HEK293 (cell line): ENCODE data around the gene ERVK3-1.
"Not testable (repeated sequence)": the region's sequence is repeated elsewhere in the genome, so short reads cannot be mapped to it uniquely, and the experiment has no call there.

Experiments
- CTCF ChIA-PET: fragments of 350-600 bp; formaldehyde crosslinking; extraction: SDS; loops from one replicate; lab custom pipeline; 2021; ENCODE audit warnings: antibody characterized with exemption; lab: Yijun Ruan, JAX
- POLR2A ChIA-PET: fragments of 300-600 bp; formaldehyde crosslinking; extraction: SDS; loops from one replicate; lab custom pipeline; 2020; ENCODE audit warnings: antibody characterized with exemption, inconsistent platforms; lab: Yijun Ruan, JAX
- H3K27ac ChIP-seq: fragments of 200-500 bp; sonication (Bioruptor generic); 2 replicates; pipeline ENCODE4 v1.5.1; 2014; ENCODE audit warnings: low read depth, low read length, control low read depth, inconsistent platforms; ENCODE audit errors: extremely low read depth
- H3K36me3 ChIP-seq, 2 experiments: fragments of 200-500 bp in 1 of 2; sonication (Bioruptor generic) in 1 of 2; 1 replicate in 1 of 2; 2 replicates in 1 of 2; pipeline ENCODE4 v1.5.1; 2014 to 2017; ENCODE audit warnings: inconsistent platforms in 2 of 2, low read length in 2 of 2; ENCODE audit not compliant: control insufficient read depth in 2 of 2, insufficient read depth in 1 of 2
- H3K4me1 ChIP-seq: fragments of 200-500 bp; sonication (Bioruptor generic); 2 replicates; pipeline ENCODE4 v1.5.1; 2014; ENCODE audit warnings: mild to moderate bottlenecking, low read length, inconsistent platforms; ENCODE audit not compliant: control insufficient read depth, insufficient read depth
- H3K4me3 ChIP-seq: 2 replicates; pipeline ENCODE4 v1.5.1; 2011; ENCODE audit warnings: low read depth, mild to moderate bottlenecking, control low read depth, low read length, moderate library complexity
- H3K9me3 ChIP-seq: fragments of 200-500 bp; sonication (Bioruptor generic); 2 replicates; pipeline ENCODE4 v1.5.1; 2014; ENCODE audit warnings: low read depth, low read length, inconsistent platforms; ENCODE audit not compliant: control insufficient read depth, insufficient read depth
- BCL11B ChIP-seq: fragments of 450-650 bp; formaldehyde crosslinking; IDR thresholded peaks from 2 replicates; pipeline ENCODE4 v1.5.1; 2016; ENCODE audit warnings: low read depth, missing biosample characterization, missing genetic modification characterization
- GFI1B ChIP-seq: fragments of 450-650 bp; formaldehyde crosslinking; IDR thresholded peaks from 2 replicates; pipeline ENCODE4 v1.5.1; 2016; ENCODE audit warnings: missing biosample characterization, missing genetic modification characterization
- GLI2 ChIP-seq: fragments of 450-650 bp; formaldehyde crosslinking; IDR thresholded peaks from 2 replicates; pipeline ENCODE4; 2017; ENCODE audit warnings: missing biosample characterization, missing genetic modification characterization, low read depth, borderline replicate concordance
- HOXA7 ChIP-seq: sonication (generic); formaldehyde crosslinking; IDR thresholded peaks from 2 replicates; pipeline ENCODE4 v1.8.1; 2022; ENCODE audit warnings: missing genetic modification reagents, borderline replicate concordance
- KLF8 ChIP-seq: fragments of 450-650 bp; formaldehyde crosslinking; IDR thresholded peaks from 2 replicates; pipeline ENCODE4 v1.5.1; 2016; ENCODE audit warnings: missing biosample characterization, missing genetic modification characterization
- RBAK ChIP-seq: fragments of 450-650 bp; formaldehyde crosslinking; IDR thresholded peaks from 2 replicates; pipeline ENCODE4 v1.5.1; 2016; ENCODE audit warnings: missing biosample characterization, missing genetic modification characterization
- ZNF112 ChIP-seq: fragments of 450-650 bp; formaldehyde crosslinking; IDR thresholded peaks from 2 replicates; pipeline ENCODE4 v1.5.0; 2017; ENCODE audit warnings: missing biosample characterization, missing genetic modification characterization
- ZNF138 ChIP-seq: fragments of 450-650 bp; formaldehyde crosslinking; IDR thresholded peaks from 2 replicates; pipeline ENCODE4 v1.5.1; 2016; ENCODE audit warnings: missing biosample characterization, missing genetic modification characterization, borderline replicate concordance
- ZNF157 ChIP-seq: fragments of 450-650 bp; formaldehyde crosslinking; IDR thresholded peaks from 2 replicates; pipeline ENCODE4 v1.5.1; 2016; ENCODE audit warnings: missing biosample characterization, missing genetic modification characterization
- ZNF184 ChIP-seq: fragments of 450-650 bp; IDR thresholded peaks from 2 replicates; pipeline ENCODE4 v1.5.1; 2018; ENCODE audit warnings: missing biosample characterization, mild to moderate bottlenecking, missing genetic modification characterization
- ZNF23 ChIP-seq: fragments of 450-650 bp; formaldehyde crosslinking; IDR thresholded peaks from 2 replicates; pipeline ENCODE4 v1.5.1; 2016; ENCODE audit warnings: missing biosample characterization, missing genetic modification characterization, borderline replicate concordance
- ZNF274 ChIP-seq, 2 experiments: fragments of 200-500 bp in 1 of 2; fragments of 450-650 bp in 1 of 2; sonication (Bioruptor generic) in 1 of 2; formaldehyde crosslinking in 1 of 2; IDR thresholded peaks; 2 replicates each; pipeline versions ENCODE4 v1.5.1 to v1.6.1; 2014 to 2016; ENCODE audit warnings: borderline replicate concordance in 1 of 2, inconsistent platforms in 1 of 2, low read length in 1 of 2, missing biosample characterization in 1 of 2, missing genetic modification characterization in 1 of 2
- ZNF292 ChIP-seq: fragments of 450-650 bp; formaldehyde crosslinking; IDR thresholded peaks from 2 replicates; pipeline ENCODE4 v1.5.1; 2016; ENCODE audit warnings: low read depth, missing biosample characterization, missing genetic modification characterization, borderline replicate concordance
- ZNF311 ChIP-seq: fragments of 450-650 bp; formaldehyde crosslinking; IDR thresholded peaks from 2 replicates; pipeline ENCODE4 v1.5.1; 2017; ENCODE audit warnings: missing biosample characterization, missing genetic modification characterization, borderline replicate concordance
- ZNF366 ChIP-seq: fragments of 450-650 bp; formaldehyde crosslinking; conservative IDR thresholded peaks from 2 replicates; pipeline ENCODE4 v1.5.1; 2016; ENCODE audit warnings: missing biosample characterization, missing genetic modification characterization
- ZNF37A ChIP-seq: fragments of 450-650 bp; IDR thresholded peaks from 2 replicates; pipeline ENCODE4 v1.5.1; 2018; ENCODE audit warnings: missing biosample characterization, missing genetic modification characterization
- ZNF621 ChIP-seq: fragments of 450-650 bp; formaldehyde crosslinking; IDR thresholded peaks from 2 replicates; pipeline ENCODE4 v1.5.1; 2017; ENCODE audit warnings: missing biosample characterization, missing genetic modification characterization
- ZNF791 ChIP-seq: fragments of 450-650 bp; formaldehyde crosslinking; IDR thresholded peaks from 2 replicates; pipeline ENCODE4 v1.5.1; 2016; ENCODE audit warnings: missing biosample characterization, missing genetic modification characterization
- TF ChIP-seq, protein P1 (sequence below): fragments of 450-650 bp; formaldehyde crosslinking; IDR thresholded peaks from 2 replicates; pipeline ENCODE4 v1.5.1; 2016; ENCODE audit warnings: missing biosample characterization, missing genetic modification characterization
- TF ChIP-seq, protein P2 (sequence below): fragments of 450-650 bp; formaldehyde crosslinking; IDR thresholded peaks from 2 replicates; pipeline ENCODE4 v1.5.1; 2017; ENCODE audit warnings: missing biosample characterization, missing genetic modification characterization
- TF ChIP-seq, protein P3 (sequence below): fragments of 450-650 bp; formaldehyde crosslinking; IDR thresholded peaks from 2 replicates; pipeline ENCODE4 v1.5.1; 2016; ENCODE audit warnings: missing biosample characterization, missing genetic modification characterization
- TF ChIP-seq, protein P4 (sequence below): fragments of 450-650 bp; formaldehyde crosslinking; IDR thresholded peaks from 2 replicates; pipeline ENCODE4 v1.5.1; 2017; ENCODE audit warnings: missing biosample characterization, missing genetic modification characterization

The ERVK3-1 gene

DNA sequence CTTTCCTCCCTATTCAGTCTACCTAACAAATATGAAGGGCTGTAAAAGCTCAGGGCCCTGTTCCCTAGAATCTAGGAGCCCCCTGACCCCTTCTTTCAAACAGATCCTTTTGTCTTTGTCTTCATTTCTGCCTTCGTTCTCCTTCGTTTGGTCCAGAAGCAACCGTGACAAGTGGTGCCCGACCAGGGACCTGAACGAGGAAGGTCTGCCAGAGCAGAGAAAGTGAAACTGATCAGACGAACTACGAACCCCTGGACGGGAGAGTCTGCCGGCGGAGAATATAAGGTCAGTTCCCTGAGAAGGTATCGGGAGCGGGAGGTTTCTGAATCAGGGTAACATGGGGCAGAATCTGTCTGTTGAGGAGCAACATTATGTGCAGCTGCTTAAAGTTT, 751 bp downstream of the ERVK3-1 start:
- peaks cover 36 to 54% of the 10 kb centered on the region in 2 experiments for H3K36me3 ChIP-seq
- H3K9me3 ChIP-seq: no peaks in the 10 kb centered on the region
- no peaks in the 10 kb centered on the region for H3K4me1 ChIP-seq
- H3K27ac ChIP-seq: peak overlapping the region; percentile 67; the same call in 1 of the 2 replicates
- peak overlapping the region; percentile 96 for H3K4me3 ChIP-seq
- ChIA-PET CTCF (interaction anchor here (0.8 to 1.1 kb wide), 4 partner anchors 12 to 213 kb away, joined by 3 to 4 read pairs (median 3); no protein-coding TSS in a partner anchor), POLR2A (interaction anchor here (1.8 to 2.3 kb wide), 2 partner anchors 20 to 102 kb away, joined by 5 to 11 read pairs; partner anchors contain the start of genes ZNF584 and ZSCAN22)
- TF ChIP-seq ZNF292 (tag by site-specific recombination) (no peak), ZNF791 (tag by site-specific recombination) (no peak), ZNF366 (tag by site-specific recombination) (no peak), ZNF311 (tag by site-specific recombination) (no peak), ZNF37A (no peak)
- TF ChIP-seq, protein P1, sequence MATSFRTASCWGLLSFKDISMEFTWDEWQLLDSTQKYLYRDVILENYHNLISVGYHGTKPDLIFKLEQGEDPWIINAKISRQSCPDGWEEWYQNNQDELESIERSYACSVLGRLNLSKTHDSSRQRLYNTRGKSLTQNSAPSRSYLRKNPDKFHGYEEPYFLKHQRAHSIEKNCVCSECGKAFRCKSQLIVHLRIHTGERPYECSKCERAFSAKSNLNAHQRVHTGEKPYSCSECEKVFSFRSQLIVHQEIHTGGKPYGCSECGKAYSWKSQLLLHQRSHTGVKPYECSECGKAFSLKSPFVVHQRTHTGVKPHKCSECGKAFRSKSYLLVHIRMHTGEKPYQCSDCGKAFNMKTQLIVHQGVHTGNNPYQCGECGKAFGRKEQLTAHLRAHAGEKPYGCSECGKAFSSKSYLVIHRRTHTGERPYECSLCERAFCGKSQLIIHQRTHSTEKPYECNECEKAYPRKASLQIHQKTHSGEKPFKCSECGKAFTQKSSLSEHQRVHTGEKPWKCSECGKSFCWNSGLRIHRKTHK (tag by site-specific recombination): no peak
- TF ChIP-seq, protein P2, sequence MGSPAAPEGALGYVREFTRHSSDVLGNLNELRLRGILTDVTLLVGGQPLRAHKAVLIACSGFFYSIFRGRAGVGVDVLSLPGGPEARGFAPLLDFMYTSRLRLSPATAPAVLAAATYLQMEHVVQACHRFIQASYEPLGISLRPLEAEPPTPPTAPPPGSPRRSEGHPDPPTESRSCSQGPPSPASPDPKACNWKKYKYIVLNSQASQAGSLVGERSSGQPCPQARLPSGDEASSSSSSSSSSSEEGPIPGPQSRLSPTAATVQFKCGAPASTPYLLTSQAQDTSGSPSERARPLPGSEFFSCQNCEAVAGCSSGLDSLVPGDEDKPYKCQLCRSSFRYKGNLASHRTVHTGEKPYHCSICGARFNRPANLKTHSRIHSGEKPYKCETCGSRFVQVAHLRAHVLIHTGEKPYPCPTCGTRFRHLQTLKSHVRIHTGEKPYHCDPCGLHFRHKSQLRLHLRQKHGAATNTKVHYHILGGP: no peak

DNA sequence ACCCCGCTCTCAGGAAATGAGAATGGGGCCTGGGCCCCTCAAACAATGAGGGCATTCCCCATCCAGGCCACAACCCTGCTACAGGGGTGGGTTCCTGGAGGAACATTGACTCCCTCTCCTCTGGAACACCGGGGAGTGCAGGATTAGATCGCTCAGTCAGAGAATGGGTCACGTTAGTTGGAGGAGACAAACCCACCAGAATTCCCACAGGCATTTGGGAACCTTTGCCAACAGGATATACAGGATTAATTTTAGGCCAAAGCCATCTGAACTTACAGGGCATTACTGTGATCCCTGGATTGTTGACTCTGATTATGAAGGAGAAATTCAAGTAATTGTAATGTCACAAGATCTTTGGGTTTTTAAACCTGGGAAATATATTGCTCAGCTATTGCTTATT, 2.6 kb downstream of the ERVK3-1 start:
- Histone ChIP-seq H3K4me1 (no peaks in the 10 kb centered on the region), H3K36me3 (peaks cover 35 to 61% of the 10 kb centered on the region in 2 experiments), H3K4me3 (no peak overlapping the region), H3K9me3 (no peaks in the 10 kb centered on the region), H3K27ac (no peak overlapping the region)
- ChIA-PET CTCF (interaction anchor here (0.6 to 0.8 kb wide), 3 partner anchors 10 to 125 kb away, joined by 3 read pairs; no protein-coding TSS in a partner anchor), POLR2A (no interaction called here)
- TF ChIP-seq, protein P3, sequence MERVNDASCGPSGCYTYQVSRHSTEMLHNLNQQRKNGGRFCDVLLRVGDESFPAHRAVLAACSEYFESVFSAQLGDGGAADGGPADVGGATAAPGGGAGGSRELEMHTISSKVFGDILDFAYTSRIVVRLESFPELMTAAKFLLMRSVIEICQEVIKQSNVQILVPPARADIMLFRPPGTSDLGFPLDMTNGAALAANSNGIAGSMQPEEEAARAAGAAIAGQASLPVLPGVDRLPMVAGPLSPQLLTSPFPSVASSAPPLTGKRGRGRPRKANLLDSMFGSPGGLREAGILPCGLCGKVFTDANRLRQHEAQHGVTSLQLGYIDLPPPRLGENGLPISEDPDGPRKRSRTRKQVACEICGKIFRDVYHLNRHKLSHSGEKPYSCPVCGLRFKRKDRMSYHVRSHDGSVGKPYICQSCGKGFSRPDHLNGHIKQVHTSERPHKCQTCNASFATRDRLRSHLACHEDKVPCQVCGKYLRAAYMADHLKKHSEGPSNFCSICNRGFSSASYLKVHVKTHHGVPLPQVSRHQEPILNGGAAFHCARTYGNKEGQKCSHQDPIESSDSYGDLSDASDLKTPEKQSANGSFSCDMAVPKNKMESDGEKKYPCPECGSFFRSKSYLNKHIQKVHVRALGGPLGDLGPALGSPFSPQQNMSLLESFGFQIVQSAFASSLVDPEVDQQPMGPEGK (tag by site-specific recombination): no peak
- TF ChIP-seq ZNF184 (tag by site-specific recombination) (no peak), ZNF157 (no peak), BCL11B (tag by site-specific recombination) (no peak), ZNF138 (tag by site-specific recombination) (no peak)

DNA sequence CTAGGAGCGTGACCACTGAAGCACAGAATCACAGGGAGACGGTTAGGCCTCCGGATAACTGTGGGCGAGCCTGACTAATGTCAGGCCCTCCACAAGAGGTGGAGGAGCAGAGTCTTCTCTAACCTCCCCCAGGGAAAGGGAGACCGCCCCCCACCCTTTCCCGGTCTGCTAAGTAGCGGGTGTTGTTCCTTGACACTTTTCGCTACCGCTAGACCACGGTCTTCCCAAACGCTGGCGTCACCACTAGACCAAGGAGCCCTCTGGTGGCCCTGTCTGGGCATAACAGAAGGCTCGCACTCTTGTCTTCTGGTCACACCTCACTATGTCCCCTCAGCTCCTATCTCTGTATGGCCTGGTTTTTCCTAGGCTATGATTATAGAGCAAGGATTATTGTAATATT, 5.5 kb downstream of the ERVK3-1 start:
- H3K9me3 ChIP-seq, H3K4me1 ChIP-seq, H3K27ac ChIP-seq, H3K4me3 ChIP-seq, CTCF ChIA-PET, POLR2A ChIA-PET: not testable (repeated sequence)
- H3K36me3 ChIP-seq: peaks cover 48 to 90% of the 10 kb centered on the region in 2 experiments

DNA sequence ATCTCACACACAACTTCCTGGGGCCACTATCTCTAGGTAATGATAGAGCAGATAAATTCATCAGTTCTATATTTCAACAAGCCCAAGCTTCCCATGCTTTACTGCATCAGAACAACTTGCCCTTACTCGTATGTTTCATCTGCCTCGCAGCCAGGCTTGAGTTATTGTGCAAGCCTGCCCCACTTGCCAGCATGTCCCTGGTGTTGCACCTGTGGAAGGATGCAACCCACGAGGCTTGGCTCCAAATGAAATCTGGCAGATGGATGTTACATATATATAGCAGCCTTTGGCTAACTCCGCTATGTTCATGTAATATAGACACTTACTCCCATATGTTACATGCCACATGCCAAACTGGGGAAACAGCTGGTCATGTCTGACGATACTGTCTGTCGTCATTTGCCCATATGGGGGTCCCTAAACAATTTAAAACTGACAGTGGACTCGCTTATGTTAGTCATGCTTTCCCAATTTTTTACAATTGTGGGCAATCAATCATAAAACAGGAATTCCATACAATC, 6.2 kb downstream of the ERVK3-1 start:
- peaks cover 54 to 93% of the 10 kb centered on the region in 2 experiments for H3K36me3 ChIP-seq
- no peaks in the 10 kb centered on the region for H3K9me3 ChIP-seq
- POLR2A ChIA-PET: no interaction called here
- CTCF ChIA-PET: no interaction called here
- H3K27ac ChIP-seq: no peak overlapping the region
- no peak overlapping the region for H3K4me3 ChIP-seq
- H3K4me1 ChIP-seq: no peaks in the 10 kb centered on the region
- TF ChIP-seq ZNF274 (IDR thresholded peaks at IDR 0.05; ENCODE audit: low read length) (no peak), ZNF274 (tag by site-specific recombination; IDR thresholded peaks at IDR 0.05; ENCODE audit: borderline replicate concordance) (no peak), GLI2 (no peak), ZNF112 (tag by site-specific recombination) (no peak), KLF8 (tag by site-specific recombination) (no peak), ZNF23 (tag by site-specific recombination) (no peak), GFI1B (tag by site-specific recombination) (no peak), ZNF621 (tag by site-specific recombination) (no peak), RBAK (tag by site-specific recombination) (no peak), HOXA7 (CRISPR knock-in tag) (no peak)
- TF ChIP-seq, protein P4, sequence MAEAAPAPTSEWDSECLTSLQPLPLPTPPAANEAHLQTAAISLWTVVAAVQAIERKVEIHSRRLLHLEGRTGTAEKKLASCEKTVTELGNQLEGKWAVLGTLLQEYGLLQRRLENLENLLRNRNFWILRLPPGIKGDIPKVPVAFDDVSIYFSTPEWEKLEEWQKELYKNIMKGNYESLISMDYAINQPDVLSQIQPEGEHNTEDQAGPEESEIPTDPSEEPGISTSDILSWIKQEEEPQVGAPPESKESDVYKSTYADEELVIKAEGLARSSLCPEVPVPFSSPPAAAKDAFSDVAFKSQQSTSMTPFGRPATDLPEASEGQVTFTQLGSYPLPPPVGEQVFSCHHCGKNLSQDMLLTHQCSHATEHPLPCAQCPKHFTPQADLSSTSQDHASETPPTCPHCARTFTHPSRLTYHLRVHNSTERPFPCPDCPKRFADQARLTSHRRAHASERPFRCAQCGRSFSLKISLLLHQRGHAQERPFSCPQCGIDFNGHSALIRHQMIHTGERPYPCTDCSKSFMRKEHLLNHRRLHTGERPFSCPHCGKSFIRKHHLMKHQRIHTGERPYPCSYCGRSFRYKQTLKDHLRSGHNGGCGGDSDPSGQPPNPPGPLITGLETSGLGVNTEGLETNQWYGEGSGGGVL (tag by site-specific recombination): no peak
